ENCODE results near the gene FOXK1. TPM values are rescaled to one million over a fixed set of nuclear protein-coding genes. Genes with fewer than 3 reads are reported as not detected.

FOXK1 gene
- total RNA-seq, 4 donors from 2014 or later = 9.6 to 35.0 (median 12.5) TPM

DNA sequence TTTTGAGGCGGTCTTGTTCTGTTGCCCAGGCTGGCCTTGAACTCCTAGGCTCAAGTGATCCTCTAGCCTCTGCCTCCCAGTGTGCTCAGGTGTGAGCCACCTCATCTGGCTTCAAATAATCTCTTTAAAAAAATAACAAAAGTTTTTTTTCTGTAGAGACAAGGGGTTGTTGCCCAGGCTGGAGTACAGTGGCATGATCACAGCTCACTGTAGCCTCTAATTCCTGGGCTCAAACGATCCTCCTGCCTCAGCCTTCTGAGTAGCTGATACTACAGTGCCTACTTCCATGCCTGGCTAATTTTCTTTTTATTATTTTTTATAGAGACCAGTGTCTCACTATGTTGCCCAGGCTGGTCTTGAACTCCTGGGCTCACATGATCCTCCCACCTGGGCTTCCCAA is 11.7 kb downstream of the FOXK1 start:
- TF ChIP-seq, protein P1, sequence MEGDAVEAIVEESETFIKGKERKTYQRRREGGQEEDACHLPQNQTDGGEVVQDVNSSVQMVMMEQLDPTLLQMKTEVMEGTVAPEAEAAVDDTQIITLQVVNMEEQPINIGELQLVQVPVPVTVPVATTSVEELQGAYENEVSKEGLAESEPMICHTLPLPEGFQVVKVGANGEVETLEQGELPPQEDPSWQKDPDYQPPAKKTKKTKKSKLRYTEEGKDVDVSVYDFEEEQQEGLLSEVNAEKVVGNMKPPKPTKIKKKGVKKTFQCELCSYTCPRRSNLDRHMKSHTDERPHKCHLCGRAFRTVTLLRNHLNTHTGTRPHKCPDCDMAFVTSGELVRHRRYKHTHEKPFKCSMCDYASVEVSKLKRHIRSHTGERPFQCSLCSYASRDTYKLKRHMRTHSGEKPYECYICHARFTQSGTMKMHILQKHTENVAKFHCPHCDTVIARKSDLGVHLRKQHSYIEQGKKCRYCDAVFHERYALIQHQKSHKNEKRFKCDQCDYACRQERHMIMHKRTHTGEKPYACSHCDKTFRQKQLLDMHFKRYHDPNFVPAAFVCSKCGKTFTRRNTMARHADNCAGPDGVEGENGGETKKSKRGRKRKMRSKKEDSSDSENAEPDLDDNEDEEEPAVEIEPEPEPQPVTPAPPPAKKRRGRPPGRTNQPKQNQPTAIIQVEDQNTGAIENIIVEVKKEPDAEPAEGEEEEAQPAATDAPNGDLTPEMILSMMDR (IDR thresholded peaks at IDR 0.05; ENCODE audit: low read depth) = no peak

DNA sequence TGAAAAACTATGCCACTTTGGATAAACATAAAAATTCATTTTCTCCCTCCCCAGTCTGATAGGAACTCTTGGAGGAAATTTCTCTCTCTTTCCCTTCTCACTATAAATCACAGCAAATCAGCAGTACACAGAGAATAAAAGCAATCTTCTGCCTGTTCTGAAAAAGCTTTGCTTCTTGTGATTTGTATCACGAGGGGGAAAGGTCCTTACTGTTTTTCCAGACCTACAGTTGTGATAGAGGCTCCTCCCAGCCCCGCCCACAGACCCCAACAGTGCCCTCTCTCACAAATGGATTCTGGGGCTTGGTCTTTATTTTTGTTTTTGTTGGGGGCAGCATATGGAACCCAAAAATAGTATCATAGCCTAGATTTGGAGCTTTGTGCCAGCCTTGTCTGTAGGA is 12.2 kb downstream of the FOXK1 start:
- TF ChIP-seq, protein P1 (IDR thresholded peaks at IDR 0.05; ENCODE audit: low read depth) = no peak

DNA sequence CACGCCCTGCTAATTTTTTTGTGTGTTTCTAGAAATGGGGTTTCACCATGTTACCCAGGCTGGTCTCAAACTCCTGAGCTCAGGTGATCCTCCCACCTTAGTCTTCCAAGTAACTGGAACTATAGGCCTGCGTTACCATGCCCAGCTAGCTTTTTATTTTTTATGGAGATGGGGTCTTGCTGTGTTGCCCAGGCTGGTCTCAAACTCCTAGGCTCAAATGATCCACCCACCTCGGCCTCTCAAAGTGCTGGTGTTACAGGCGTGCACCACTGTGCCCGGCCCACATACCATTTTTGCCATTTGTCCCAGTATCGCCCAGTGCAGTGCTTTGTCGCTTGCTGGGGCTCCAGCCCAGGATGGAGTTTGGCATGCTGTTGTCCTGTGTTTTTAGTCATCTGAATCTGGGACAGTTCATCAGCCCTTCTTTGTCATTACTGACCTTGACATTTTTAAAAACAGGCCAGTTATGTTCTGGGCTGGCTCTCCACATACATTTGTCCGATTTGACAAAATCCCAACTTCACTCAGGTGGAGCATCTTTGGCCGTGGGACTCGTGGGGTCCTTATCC is 16.7 kb downstream of the FOXK1 start:
- TF ChIP-seq, protein P1 (IDR thresholded peaks at IDR 0.05; ENCODE audit: low read depth) = no peak

DNA sequence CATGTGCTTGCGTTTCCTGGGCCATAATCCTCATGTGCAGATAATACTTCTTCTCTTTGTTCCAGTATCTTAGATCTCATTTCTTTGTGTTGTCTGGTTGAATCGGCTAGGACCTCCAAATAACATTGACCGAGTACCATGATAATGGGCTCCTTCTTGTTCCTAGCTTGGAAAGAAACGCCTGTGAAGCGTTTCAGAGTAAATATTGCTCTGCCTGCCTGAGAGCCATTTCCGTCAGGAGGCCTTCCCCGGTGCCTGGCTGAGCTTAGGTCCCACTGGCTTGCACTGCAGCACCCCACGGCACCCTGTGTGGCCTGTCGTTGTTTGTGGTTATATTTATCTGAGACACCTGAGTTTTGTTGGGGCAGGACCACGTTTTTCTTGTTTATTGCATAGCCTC is 17.7 kb downstream of the FOXK1 start:
- TF ChIP-seq, protein P1 (IDR thresholded peaks at IDR 0.05; ENCODE audit: low read depth) = no peak

DNA sequence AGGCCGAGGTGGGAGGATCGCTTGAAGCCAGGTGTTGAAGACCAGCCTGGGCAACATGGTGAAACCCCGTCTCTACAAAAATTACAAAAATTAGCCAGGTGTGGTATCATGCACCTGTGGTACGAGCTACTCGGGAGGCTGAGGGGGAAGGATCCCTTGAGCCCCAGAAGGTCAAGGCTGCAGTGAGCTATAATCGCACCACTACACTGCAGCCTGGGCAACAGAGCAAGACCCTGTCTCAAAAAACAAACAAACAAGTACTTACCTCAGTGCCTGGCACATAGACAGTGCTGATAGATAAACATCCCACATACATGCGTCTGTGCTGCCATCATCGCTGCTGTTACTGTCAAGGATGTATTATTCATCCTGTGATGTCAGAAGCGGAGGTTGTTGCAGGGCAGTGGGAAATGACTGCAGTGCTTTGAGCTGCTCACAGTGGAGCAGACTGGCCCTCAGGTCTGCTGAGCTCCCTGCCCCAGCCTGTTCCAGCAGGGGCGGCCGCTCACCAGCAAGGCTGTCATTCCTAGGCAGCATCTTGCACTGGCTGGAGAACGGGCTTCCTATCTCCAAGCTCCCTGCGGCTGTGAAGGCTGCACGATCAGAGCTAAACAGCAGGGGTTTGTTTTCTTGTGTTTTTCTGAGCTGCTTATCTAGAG is 18.6 kb downstream of the FOXK1 start:
- TF ChIP-seq, protein P1 (IDR thresholded peaks at IDR 0.05; ENCODE audit: low read depth) = no peak

DNA sequence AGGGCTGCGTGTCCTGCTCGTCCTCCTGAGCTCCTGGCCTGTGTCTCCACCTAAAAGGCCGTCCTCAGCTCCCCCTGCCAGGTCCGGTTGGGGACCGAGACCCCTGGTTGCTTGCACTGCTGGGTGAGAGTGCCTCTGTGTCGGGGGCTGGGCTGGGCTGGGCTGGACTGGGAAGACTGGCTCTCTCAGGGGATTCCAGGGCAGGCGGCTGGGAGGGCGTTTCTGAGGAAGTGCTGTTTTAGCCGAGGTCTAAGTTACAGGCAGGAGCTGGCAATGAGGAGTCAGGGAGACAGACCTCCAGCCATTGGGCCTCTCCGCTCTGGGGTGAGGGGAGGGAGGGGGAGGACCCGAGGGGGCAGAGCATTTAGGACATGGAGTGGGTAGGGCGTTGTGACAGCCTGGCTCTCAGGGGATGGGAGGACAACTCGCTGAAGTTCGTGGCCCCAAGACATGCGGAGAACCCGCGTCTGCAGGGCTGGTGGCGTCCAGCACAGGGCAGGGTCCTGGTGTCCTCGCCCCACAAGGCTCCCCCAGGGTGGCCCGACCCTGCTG is 20.9 kb downstream of the FOXK1 start:
- TF ChIP-seq, protein P1 (IDR thresholded peaks at IDR 0.05; ENCODE audit: low read depth) = no peak

DNA sequence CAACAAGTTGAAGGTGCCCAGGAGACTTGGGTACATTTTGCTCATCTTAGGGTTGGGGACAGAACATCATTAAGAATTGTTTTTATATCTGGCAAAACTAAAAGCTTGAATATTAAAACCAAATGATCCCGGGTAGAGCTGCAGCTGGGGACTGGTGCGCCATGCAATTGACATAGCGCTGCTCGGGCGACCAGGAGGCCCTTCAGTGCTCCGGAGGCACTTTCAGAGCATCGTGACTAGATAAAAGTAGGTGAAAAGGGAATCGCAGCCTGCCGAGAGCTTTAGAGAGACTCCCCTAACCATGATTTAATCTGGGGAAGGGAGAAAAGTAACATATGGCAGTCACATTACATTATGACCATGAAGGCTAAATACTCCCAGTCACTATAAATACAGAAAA is 21.4 kb downstream of the FOXK1 start:
- TF ChIP-seq, protein P1 (IDR thresholded peaks at IDR 0.05; ENCODE audit: low read depth) = no peak
